A549 (cell line): Measurements from ENCODE around the gene MYO1E.
"Not testable (repeated sequence)": the region's sequence is repeated elsewhere in the genome, so short reads cannot be mapped to it uniquely, and the experiment has no call there.

ENCODE experiments used
- CHD2 ChIP-seq: fragments of 150-350 bp; IDR thresholded peaks from 2 replicates; pipeline ENCODE4 v1.6.1; 2014; ENCODE audit warnings: low read length; ENCODE audit not compliant: partially characterized antibody
- EP300 ChIP-seq, 2 experiments: fragments of >200 bp; sonication (Bioruptor Twin); formaldehyde crosslinking; IDR thresholded peaks; 2 replicates in 1 of 2; 3 replicates in 1 of 2; pipeline ENCODE4 v1.6.1; 2016 to 2017
- MAFK ChIP-seq: fragments of 450-650 bp; IDR thresholded peaks from 2 replicates; pipeline ENCODE4 v1.6.1; 2014; ENCODE audit not compliant: partially characterized antibody
- PHF8 ChIP-seq: fragments of 200-600 bp; sonication (generic); IDR thresholded peaks from 2 replicates; pipeline ENCODE4 v1.6.1; 2016; ENCODE audit warnings: low read depth, mild to moderate bottlenecking, antibody characterized with exemption, moderate library complexity, borderline replicate concordance
- POLR2A ChIP-seq: IDR thresholded peaks from 2 replicates; pipeline ENCODE4 v1.6.1; 2012; ENCODE audit warnings: mild to moderate bottlenecking, low read length
- TP53 ChIP-seq: fragments of 250-450 bp; sonication (Bioruptor Pico); IDR thresholded peaks from 2 replicates; pipeline ENCODE4 v1.5.0; 2021; ENCODE audit warnings: mild to moderate bottlenecking, moderate library complexity
- ZC3H11A ChIP-seq: fragments of 450-650 bp; IDR thresholded peaks from 2 replicates; pipeline ENCODE4 v1.6.1; 2014; ENCODE audit warnings: antibody characterized with exemption, mild to moderate bottlenecking
- ZFP36 ChIP-seq: fragments of 450-650 bp; IDR thresholded peaks from 2 replicates; pipeline ENCODE4 v1.6.1; 2014; ENCODE audit warnings: borderline replicate concordance; ENCODE audit not compliant: partially characterized antibody
- TF ChIP-seq, protein P1 (sequence below): IDR thresholded peaks from 2 replicates; pipeline ENCODE4 v1.6.1; 2012
- TF ChIP-seq, protein P2 (sequence below): fragments of >200 bp; sonication (Bioruptor Twin); formaldehyde crosslinking; IDR thresholded peaks from 3 replicates; pipeline ENCODE4 v1.5.1; 2016
- TF ChIP-seq, protein P3 (sequence below): fragments of 250-450 bp; sonication (Bioruptor Pico); IDR thresholded peaks from 2 replicates; pipeline ENCODE4 v1.5.0; 2021; ENCODE audit warnings: mild to moderate bottlenecking, moderate library complexity, borderline replicate concordance
- TF ChIP-seq, protein P4 (sequence below): fragments of 450-650 bp; IDR thresholded peaks from 2 replicates; pipeline ENCODE4 v1.6.1; 2014; ENCODE audit warnings: antibody characterized with exemption

DNA sequence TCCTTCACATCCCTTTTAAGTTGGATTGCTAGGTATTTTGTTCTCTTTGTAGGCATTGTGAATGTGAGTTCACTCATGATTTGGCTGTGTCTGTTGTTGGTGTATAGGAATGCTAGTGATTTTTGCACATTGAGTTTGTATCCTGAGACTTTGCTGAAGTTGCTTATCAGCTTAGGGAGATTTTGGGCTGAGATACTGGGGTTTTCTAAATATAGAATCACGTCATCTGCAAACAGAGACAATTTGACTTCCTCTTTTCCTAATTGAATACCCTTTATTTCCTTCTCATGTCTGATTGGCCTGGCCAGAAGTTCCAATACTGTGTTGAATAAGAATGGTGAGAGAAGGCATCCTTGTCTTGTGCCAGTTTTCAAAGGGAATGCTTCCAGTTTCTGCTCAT lies 245.4 kb downstream of the MYO1E start:
- TF ChIP-seq, protein P1, sequence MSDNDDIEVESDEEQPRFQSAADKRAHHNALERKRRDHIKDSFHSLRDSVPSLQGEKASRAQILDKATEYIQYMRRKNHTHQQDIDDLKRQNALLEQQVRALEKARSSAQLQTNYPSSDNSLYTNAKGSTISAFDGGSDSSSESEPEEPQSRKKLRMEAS: not testable (repeated sequence)
- TF ChIP-seq POLR2A; ZFP36; EP300 (IDR thresholded peaks at IDR 0.05); CHD2; TP53 (CRISPR knock-in tag); PHF8; MAFK; ZC3H11A: not testable (repeated sequence)
- TF ChIP-seq, protein P2, sequence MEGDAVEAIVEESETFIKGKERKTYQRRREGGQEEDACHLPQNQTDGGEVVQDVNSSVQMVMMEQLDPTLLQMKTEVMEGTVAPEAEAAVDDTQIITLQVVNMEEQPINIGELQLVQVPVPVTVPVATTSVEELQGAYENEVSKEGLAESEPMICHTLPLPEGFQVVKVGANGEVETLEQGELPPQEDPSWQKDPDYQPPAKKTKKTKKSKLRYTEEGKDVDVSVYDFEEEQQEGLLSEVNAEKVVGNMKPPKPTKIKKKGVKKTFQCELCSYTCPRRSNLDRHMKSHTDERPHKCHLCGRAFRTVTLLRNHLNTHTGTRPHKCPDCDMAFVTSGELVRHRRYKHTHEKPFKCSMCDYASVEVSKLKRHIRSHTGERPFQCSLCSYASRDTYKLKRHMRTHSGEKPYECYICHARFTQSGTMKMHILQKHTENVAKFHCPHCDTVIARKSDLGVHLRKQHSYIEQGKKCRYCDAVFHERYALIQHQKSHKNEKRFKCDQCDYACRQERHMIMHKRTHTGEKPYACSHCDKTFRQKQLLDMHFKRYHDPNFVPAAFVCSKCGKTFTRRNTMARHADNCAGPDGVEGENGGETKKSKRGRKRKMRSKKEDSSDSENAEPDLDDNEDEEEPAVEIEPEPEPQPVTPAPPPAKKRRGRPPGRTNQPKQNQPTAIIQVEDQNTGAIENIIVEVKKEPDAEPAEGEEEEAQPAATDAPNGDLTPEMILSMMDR: not testable (repeated sequence)
- TF ChIP-seq, protein P3, sequence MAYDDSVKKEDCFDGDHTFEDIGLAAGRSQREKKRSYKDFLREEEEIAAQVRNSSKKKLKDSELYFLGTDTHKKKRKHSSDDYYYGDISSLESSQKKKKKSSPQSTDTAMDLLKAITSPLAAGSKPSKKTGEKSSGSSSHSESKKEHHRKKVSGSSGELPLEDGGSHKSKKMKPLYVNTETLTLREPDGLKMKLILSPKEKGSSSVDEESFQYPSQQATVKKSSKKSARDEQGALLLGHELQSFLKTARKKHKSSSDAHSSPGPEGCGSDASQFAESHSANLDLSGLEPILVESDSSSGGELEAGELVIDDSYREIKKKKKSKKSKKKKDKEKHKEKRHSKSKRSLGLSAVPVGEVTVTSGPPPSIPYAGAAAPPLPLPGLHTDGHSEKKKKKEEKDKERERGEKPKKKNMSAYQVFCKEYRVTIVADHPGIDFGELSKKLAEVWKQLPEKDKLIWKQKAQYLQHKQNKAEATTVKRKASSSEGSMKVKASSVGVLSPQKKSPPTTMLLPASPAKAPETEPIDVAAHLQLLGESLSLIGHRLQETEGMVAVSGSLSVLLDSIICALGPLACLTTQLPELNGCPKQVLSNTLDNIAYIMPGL (CRISPR knock-in tag): not testable (repeated sequence)
- TF ChIP-seq, protein P4, sequence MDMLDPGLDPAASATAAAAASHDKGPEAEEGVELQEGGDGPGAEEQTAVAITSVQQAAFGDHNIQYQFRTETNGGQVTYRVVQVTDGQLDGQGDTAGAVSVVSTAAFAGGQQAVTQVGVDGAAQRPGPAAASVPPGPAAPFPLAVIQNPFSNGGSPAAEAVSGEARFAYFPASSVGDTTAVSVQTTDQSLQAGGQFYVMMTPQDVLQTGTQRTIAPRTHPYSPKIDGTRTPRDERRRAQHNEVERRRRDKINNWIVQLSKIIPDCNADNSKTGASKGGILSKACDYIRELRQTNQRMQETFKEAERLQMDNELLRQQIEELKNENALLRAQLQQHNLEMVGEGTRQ: not testable (repeated sequence)
